Right lobe of liver (tissue), 6 donors: ENCODE measurements around the gene KICS2. TPM values are rescaled to one million over a fixed set of nuclear protein-coding genes. Genes with fewer than 3 reads are reported as not detected.

ENCODE experiments used
- ATAC-seq, 4 donors: fragments of 200-7000 bp; cut with Tn5 transposase; one replicate each; pipeline ENCODE4 v1.9.1; 2020; ENCODE audit warnings: mild to moderate bottlenecking in 4 of 4, moderate library complexity in 4 of 4
- DNase-seq, 3 donors: peaks; one replicate each; pipeline ENCODE4 v3.0.0-alpha.2; 2020
- H3K27ac ChIP-seq, 3 donors: fragments of 200-600 bp; one replicate each; pipeline ENCODE4 v1.8.0; 2022
- H3K27me3 ChIP-seq, 2 donors: fragments of 200-600 bp; one replicate each; pipeline ENCODE4 v1.8.0; 2022
- H3K36me3 ChIP-seq, 4 donors: fragments of 200-600 bp; sonication (generic) in 1 of 4; one replicate each; pipeline versions ENCODE4 v1.5.1 to v1.8.0; 2017 to 2022; ENCODE audit warnings: control low read depth in 1 of 4
- H3K4me1 ChIP-seq, 4 donors: fragments of 200-600 bp; sonication (generic) in 1 of 4; one replicate each; pipeline versions ENCODE4 v1.5.1 to v1.8.0; 2017 to 2022; ENCODE audit warnings: control low read depth in 1 of 4
- H3K4me3 ChIP-seq, 3 donors: fragments of 200-600 bp; one replicate each; pipeline ENCODE4 v1.8.0; 2022
- H3K9me3 ChIP-seq, 4 donors: fragments of 200-600 bp; sonication (generic) in 1 of 4; one replicate each; pipeline versions ENCODE4 v1.5.1 to v1.8.0; 2017 to 2022; ENCODE audit warnings: control low read depth in 1 of 4
- POLR2A ChIP-seq: fragments of 450-650 bp; IDR thresholded peaks from one replicate; pipeline ENCODE4 v1.6.1; 2017; ENCODE audit warnings: antibody characterized with exemption, mild to moderate bottlenecking
- WGBS: methylation state at CpG from one replicate; pipeline ENCODE4 v1.1.6; 2018; ENCODE audit warnings: low coverage, low lambda C conversion rate; ENCODE audit not compliant: insufficient coverage; ENCODE audit errors: missing lambda C conversion rate; 5-methylcytosine and 5-hydroxymethylcytosine counted together
- intact Hi-C, 2 donors: fragments of 100-400 bp; cut with DNase I; formaldehyde crosslinking; loops; one replicate each; pipeline versions ENCODE4 v1.11.2 to v1.14.1; 2022
- total RNA-seq, 6 experiments: library from RNA; depleted of rRNA in 2 of 6; stranded (reverse); fragments of >200 nt in 2 of 6; fragmentation: NEBNext Ultra II Directional in 3 of 6; extraction: Animal tissue kit (Norgen Biotek cat#: 25700) in 3 of 6; gene quantifications; one replicate each; pipeline versions ENCODE4 v1.1.0 to v1.2.4, GENCODE V29; 2016 to 2023
- TF ChIP-seq, protein P1 (sequence below), 4 donors: fragments of 200-600 bp in 3 of 4; fragments of 450-650 bp in 1 of 4; IDR thresholded peaks; one replicate each; pipeline versions ENCODE4 v1.5.1 to v1.8.0; 2016 to 2022; ENCODE audit warnings: antibody characterized with exemption in 4 of 4, mild to moderate bottlenecking in 2 of 4
- donor health status: DM: no; HTN: yes; CAD: no.
- donor health status: DM: no; HTN: no; CAD: no.
- donor health status: DM: no; HTN: no; CAD: no.
- donor health status: DM: no; HTN: yes; CAD: no.
- donor health status: DM: no; HTN: yes; CAD: no.

The KICS2 gene
- total RNA-seq, 6 experiments from 2014 or later, result 4.4 to 11.0 (median 7.6) TPM

DNA sequence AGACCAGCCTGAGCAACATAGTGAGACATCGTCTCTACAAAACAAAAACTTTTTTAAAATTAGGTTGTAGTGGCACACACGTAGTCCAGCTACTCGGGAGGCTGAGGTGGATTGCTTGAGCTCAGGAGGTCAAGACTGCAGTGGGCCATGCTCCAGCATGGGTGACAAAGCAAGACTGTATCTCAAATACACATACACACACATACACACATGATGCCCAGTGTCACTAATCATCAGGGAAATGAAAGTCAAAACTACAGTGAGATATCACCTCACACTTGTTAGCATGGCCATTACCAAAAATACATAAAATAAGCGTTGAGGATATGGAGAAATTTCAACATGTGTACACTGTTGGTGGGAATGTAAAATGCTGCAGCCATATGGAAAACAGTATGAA is 33.2 kb upstream of the KICS2 start:
- TF ChIP-seq POLR2A, result no peak
- TF ChIP-seq, protein P1, sequence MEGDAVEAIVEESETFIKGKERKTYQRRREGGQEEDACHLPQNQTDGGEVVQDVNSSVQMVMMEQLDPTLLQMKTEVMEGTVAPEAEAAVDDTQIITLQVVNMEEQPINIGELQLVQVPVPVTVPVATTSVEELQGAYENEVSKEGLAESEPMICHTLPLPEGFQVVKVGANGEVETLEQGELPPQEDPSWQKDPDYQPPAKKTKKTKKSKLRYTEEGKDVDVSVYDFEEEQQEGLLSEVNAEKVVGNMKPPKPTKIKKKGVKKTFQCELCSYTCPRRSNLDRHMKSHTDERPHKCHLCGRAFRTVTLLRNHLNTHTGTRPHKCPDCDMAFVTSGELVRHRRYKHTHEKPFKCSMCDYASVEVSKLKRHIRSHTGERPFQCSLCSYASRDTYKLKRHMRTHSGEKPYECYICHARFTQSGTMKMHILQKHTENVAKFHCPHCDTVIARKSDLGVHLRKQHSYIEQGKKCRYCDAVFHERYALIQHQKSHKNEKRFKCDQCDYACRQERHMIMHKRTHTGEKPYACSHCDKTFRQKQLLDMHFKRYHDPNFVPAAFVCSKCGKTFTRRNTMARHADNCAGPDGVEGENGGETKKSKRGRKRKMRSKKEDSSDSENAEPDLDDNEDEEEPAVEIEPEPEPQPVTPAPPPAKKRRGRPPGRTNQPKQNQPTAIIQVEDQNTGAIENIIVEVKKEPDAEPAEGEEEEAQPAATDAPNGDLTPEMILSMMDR (IDR thresholded peaks at IDR 0.05), result no peak
- no peak for ATAC-seq
- Histone ChIP-seq H3K4me1 (no peaks in the 10 kb centered on the region), H3K27ac (no peak overlapping the region), H3K4me3 (no peak overlapping the region), H3K27me3 (no peaks in the 10 kb centered on the region), H3K36me3 (no peaks in the 10 kb centered on the region), H3K9me3 (no peaks in the 10 kb centered on the region)
- DNase-seq, result no peak
- intact Hi-C loops, result loop anchor here (5.0 kb wide), 1 partner anchor 418 kb away; no protein-coding TSS in a partner anchor
- 63% methylated on average over 4 of the region's 4 CpGs for WGBS

DNA sequence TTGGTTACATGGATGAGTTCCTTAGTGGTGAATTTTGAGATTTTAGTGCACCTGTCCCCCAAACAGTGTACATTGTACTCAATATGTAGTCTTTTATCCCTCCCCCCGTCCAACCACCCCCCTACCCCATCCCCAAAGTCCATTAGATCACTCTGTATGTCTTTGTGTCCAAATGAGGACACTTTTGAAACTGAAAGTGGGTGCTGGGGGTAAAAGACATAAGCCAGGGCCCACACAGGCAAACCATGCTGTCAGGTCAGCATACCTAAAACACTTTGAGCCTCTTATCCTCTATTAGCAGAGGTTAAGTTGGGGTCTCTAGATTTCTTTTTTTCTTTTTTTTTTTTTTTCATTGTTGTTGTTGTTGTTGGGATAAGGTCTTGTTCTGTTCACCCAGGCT is 31.3 kb upstream of the KICS2 start:
- Histone ChIP-seq H3K9me3 (no peaks in the 10 kb centered on the region), H3K4me3 (no peak overlapping the region), H3K27me3 (no peaks in the 10 kb centered on the region), H3K36me3 (no peaks in the 10 kb centered on the region), H3K27ac (no peak overlapping the region), H3K4me1 (no peaks in the 10 kb centered on the region)
- no peak for ATAC-seq
- intact Hi-C loops, result no loop called here
- no peak for DNase-seq
- WGBS, result 50% methylated on average over 1 of the region's 1 CpG
- TF ChIP-seq POLR2A, result no peak
- TF ChIP-seq, protein P1 (IDR thresholded peaks at IDR 0.05), result no peak

DNA sequence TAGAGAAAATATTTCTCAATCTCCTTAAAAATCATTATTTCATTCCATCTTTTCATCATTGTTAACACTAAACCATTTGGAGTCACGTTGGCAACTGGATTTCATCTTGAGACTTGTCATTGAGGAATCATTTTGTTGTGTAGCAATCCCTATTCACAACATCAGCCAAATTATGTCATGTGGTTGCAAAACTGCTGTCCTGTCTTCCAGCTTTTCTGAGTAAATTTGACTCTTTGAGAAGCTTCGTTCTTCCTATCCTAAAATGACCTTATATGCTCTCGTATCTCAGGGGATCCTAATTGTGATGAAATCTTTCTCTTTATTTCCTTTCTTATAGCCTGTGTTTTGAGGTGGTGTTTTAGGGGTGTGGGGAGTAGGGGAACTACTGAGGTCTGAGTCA is 30.6 kb upstream of the KICS2 start:
- intact Hi-C loops, result no loop called here
- 14% methylated on average over 3 of the region's 3 CpGs for WGBS
- Histone ChIP-seq H3K4me3 (no peak overlapping the region), H3K9me3 (no peaks in the 10 kb centered on the region), H3K27me3 (no peaks in the 10 kb centered on the region), H3K27ac (no peak overlapping the region), H3K36me3 (no peaks in the 10 kb centered on the region), H3K4me1 (no peaks in the 10 kb centered on the region)
- ATAC-seq (peak in 3 of 4 donors; percentile 60 to 78 (median 68)), DNase-seq (no peak)
- TF ChIP-seq POLR2A, result no peak
- TF ChIP-seq, protein P1 (IDR thresholded peaks at IDR 0.05), result no peak

DNA sequence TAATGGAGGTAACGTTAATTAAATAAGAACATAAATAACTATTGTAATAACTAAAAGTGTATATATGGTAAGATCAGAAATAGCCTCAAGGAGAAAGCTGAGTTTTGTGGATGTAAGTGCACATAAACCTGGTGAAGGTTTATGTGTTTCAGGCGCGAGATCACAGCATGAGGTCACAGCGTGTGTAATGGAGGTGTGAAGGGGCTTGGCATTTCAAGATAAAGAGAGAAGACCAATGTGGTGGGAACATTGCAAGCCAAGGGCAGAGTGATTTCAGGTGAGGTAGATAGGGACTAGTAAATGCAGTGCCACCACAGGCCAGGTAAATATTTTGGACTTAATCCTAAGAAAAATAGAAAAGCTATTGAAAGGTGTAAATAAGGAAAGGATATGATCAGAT is 21.7 kb upstream of the KICS2 start:
- 74% methylated on average over 4 of the region's 4 CpGs for WGBS
- Histone ChIP-seq H3K4me3 (no peak overlapping the region), H3K27ac (no peak overlapping the region), H3K36me3 (no peaks in the 10 kb centered on the region), H3K27me3 (no peaks in the 10 kb centered on the region), H3K9me3 (no peaks in the 10 kb centered on the region), H3K4me1 (no peaks in the 10 kb centered on the region)
- TF ChIP-seq, protein P1 (IDR thresholded peaks at IDR 0.05), result no peak
- no peak for TF ChIP-seq POLR2A
- no peak for ATAC-seq
- intact Hi-C loops, result no loop called here
- no peak for DNase-seq

DNA sequence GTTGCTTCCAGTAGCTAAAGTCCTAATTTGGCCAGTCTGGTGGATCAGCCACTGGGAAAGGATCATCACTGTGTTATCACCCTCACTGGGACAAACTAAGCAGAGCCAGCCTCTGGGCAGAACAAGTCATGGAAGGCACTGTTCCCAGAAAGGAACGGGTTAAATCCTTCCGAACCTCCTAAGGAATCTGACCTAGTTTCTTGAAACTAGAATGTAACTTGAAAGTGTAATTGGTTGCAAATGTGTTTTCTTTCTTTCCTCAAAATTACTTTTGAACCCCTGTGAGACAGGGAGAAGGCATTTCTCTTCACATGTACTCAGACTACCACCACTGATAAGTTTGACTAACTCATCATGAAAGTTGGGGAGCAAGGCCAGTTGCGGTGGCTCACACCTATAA is 18.7 kb upstream of the KICS2 start:
- Histone ChIP-seq H3K4me3 (no peak overlapping the region), H3K9me3 (no peaks in the 10 kb centered on the region), H3K4me1 (no peaks in the 10 kb centered on the region), H3K27ac (no peak overlapping the region), H3K36me3 (no peaks in the 10 kb centered on the region), H3K27me3 (no peaks in the 10 kb centered on the region)
- DNase-seq, result no peak
- no peak for ATAC-seq
- no peak for TF ChIP-seq POLR2A
- 85% methylated on average over 3 of the region's 3 CpGs for WGBS
- intact Hi-C loops, result no loop called here
